GM18907 (cell line): ENCODE results near the gene TCP11.
"Not testable (repeated sequence)": the region's sequence is repeated elsewhere in the genome, so short reads cannot be mapped to it uniquely, and the experiment has no call there.

Experiments used
- ATAC-seq: cut with Tn5 transposase; IDR thresholded peaks from one replicate; pipeline ENCODE4 v1.9.1; 2021; ENCODE audit warnings: mild to moderate bottlenecking, moderate library complexity; ENCODE audit not compliant: unreplicated experiment

The TCP11 gene

GRCh38 chr6:35148167-35148741 is 7.1 kb upstream of the TCP11 start:
- ATAC-seq = no peak

GRCh38 chr6:35147486-35147885 is 6.3 kb upstream of the TCP11 start:
- no peak for ATAC-seq

- no peak for ATAC-seq
Observed at GRCh38 chr6:35147026-35147425, 5.9 kb upstream of the TCP11 start.

- no peak for ATAC-seq
Observed at GRCh38 chr6:35146453-35146852, 5.3 kb upstream of the TCP11 start.

GRCh38 chr6:35145757-35146156 is 4.6 kb upstream of the TCP11 start:
- no peak for ATAC-seq

GRCh38 chr6:35142588-35143569 is 1.7 kb upstream of the TCP11 start:
- ATAC-seq = no peak

GRCh38 chr6:35140639-35141006 is 516 bp downstream of the TCP11 start:
- no peak for ATAC-seq

- ATAC-seq = no peak
Observed at GRCh38 chr6:35139924-35140638, 1.1 kb downstream of the TCP11 start.

GRCh38 chr6:35139470-35139869 is 1.7 kb downstream of the TCP11 start:
- ATAC-seq = no peak

GRCh38 chr6:35138191-35138590 is 2.9 kb downstream of the TCP11 start:
- ATAC-seq = not testable (repeated sequence)

- ATAC-seq = no peak
Observed at GRCh38 chr6:35136185-35136584, 5.0 kb downstream of the TCP11 start.

GRCh38 chr6:35128496-35128895 is 12.6 kb downstream of the TCP11 start:
- no peak for ATAC-seq

GRCh38 chr6:35128042-35128441 is 13.1 kb downstream of the TCP11 start:
- ATAC-seq = no peak

- no peak for ATAC-seq
Observed at GRCh38 chr6:35124356-35124755, 16.8 kb downstream of the TCP11 start.

- ATAC-seq = no peak
Observed at GRCh38 chr6:35120746-35121145, 20.4 kb downstream of the TCP11 start.

- ATAC-seq = no peak
Observed at GRCh38 chr6:35108309-35108885, 32.7 kb downstream of the TCP11 start.

GRCh38 chr6:35107761-35108160 is 33.4 kb downstream of the TCP11 start:
- not testable (repeated sequence) for ATAC-seq

GRCh38 chr6:35107208-35107607 is 33.9 kb downstream of the TCP11 start:
- not testable (repeated sequence) for ATAC-seq

GRCh38 chr6:35106061-35106460 is 35.1 kb downstream of the TCP11 start:
- ATAC-seq = not testable (repeated sequence)

GRCh38 chr6:35105078-35105477 is 36.1 kb downstream of the TCP11 start:
- ATAC-seq = no peak

- ATAC-seq = no peak
Observed at GRCh38 chr6:35099116-35099515, 42.0 kb downstream of the TCP11 start.
